Right lobe of liver (tissue), 4 donors: ENCODE measurements around the gene TMLHE.

Experiments
- CTCF ChIP-seq, 4 donors: fragments of 200-600 bp in 3 of 4; fragments of 450-650 bp in 1 of 4; IDR thresholded peaks; one replicate each; pipeline versions ENCODE4 v1.5.1 to v1.8.0; 2016 to 2022; ENCODE audit warnings: antibody characterized with exemption in 4 of 4, mild to moderate bottlenecking in 2 of 4
- POLR2A ChIP-seq: fragments of 450-650 bp; IDR thresholded peaks from one replicate; pipeline ENCODE4 v1.6.1; 2017; ENCODE audit warnings: antibody characterized with exemption, mild to moderate bottlenecking
- donor health status: DM: no; HTN: no; CAD: no.
- donor health status: DM: no; HTN: no; CAD: no.
- donor health status: DM: no; HTN: yes; CAD: no.

- TF ChIP-seq CTCF (IDR thresholded peaks at IDR 0.05): no peak
- no peak for TF ChIP-seq POLR2A
Observed at GRCh38 chrX:155534800-155535199, 78.0 kb downstream of the TMLHE start.
